T-helper 1 cell treated with Interleukin-12 subunit alpha and Interleukin-12 subunit beta and Interleukin-4 antibody, amounts not matched to agents 30 ng/mL and 1 ng/mL, for 36 hours (primary cell): ENCODE results near the gene GATC. TPM values are rescaled to one million over a fixed set of nuclear protein-coding genes. Genes with fewer than 3 reads are reported as not detected.
"Not testable (repeated sequence)": the region's sequence is repeated elsewhere in the genome, so short reads cannot be mapped to it uniquely, and the experiment has no call there.

Experiments
- intact Hi-C: fragments of 100-400 bp; cut with micrococcal nuclease; formaldehyde crosslinking; loops from one replicate; pipeline ENCODE4 v1.15.1; 2024
- total RNA-seq: library from RNA; stranded (reverse); gene quantifications from 2 replicates; pipeline ENCODE4 v1.2.3, GENCODE V29; 2022

The GATC gene
- total RNA-seq, 1 donor from 2014 or later: 37.3 TPM

DNA sequence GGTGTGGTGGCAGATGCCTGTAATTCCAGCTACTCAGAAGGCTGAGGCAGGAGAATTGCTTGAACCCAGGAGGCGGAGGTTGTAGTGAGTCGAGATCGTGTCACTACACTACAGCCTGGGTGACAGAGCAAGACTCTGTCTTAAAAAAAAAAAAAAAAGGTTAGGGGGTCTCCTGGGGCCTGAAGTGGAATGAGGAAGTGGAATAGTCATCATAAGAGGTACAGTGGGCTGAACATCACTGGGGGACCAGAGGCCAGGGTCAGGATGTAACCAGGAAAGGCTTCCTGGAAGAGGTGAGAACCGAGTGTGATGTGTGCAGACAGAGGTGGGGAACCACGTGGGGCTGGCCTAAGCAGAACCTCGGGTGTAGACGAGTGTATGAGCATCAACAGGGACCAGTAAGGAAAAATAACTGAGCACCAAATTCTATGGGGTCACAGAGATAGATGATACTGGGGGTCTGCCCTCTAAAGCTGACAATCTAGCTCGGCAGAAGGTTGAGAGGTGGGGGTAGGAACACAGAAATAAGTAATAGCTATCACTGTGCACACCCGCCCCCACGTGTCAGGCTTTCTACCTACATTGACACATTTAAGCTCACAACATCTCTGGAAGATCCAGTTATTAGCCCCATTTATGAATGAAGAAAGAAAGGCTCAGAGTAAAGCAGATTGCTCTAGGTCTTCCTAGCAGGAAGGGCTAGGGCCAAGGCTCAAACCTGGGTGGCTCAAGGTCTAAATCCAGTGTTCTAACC, 13.3 kb upstream of the GATC start:
- intact Hi-C loops: loop anchor here (10.0 kb wide), 1 partner anchor 582 kb away; the partner anchor contains the start of gene C12orf43

DNA sequence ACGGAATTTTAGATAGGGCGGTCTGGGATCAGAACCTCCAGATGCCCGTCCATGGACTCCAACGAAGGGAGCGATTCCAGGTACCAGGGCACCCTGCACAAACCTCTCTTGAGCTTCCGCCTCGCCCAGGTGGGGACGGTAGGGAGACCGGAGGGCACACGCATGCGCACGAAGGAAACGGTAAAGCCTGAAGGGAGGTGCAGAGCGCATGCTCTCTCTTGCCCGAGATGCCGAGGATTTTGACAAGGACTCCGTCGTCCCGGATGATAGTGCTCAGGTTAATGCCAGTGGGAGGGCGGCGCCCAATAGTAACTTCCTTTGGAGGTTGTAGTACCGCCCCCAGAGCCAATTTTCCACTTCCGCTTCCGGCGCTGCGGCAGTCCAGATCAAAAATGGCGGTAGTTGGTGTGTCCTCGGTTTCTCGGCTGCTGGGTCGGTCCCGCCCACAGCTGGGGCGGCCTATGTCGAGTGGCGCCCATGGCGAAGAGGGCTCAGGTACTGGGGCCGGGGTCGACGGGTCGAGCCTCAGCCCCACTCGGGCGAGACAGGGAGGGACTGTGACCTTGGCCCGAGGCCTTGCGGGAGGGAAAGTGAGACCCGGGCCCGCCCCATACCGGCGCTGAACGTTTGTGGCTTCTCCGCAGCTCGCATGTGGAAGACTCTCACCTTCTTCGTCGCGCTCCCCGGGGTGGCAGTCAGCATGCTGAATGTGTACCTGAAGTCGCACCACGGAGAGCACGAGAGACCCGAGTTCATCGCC, 8.3 kb upstream of the GATC start, which contains the start of gene COX6A1:
TSS of gene COX6A1 (plus strand) at position 379 of the 760 bp plus-strand sequence. CDS start at position 393, 14 bp downstream.
- intact Hi-C loops: loop anchor here (1.0 to 10.0 kb wide), 15 partner anchors 8 to 577 kb away; partner anchors contain the start of genes C12orf43, COQ5, DYNLL1 and GATC

DNA sequence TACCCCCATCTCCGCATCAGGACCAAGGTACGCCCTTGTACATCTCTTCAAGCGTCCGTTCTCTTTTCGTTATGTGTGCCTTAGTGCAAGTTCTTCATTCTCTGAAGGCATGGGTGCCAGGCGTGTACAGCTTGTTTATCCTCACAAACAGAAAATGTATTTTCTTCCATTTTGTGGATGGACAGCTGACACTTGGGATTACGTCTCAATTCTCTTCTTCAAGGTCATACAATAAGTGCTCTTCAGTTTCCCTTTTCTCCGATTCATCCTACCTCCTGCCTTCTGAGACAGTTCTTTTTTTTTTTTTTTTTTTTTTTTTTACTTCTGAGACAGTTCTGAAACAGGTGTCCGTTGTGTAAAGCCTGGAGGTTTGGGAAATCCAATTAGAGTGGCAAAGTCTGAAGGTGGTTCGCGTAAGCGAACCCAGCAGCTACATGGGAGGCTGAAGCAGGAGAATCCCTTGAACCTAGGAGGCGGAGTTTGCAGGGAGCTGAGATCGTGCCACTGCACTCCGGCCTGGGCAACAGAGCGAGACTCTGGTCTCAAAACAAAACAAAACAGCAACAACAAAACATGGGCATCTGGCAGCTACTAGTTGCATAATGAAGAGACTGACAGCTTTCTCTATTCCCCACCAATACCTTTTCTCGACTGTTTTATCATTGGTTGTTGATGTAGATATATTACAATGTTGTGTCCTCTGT, 7.6 kb upstream of the GATC start:
- intact Hi-C loops: loop anchor here (1.0 to 10.0 kb wide), 16 partner anchors 8 to 576 kb away; partner anchors contain the start of genes C12orf43, COQ5, DYNLL1 and GATC

DNA sequence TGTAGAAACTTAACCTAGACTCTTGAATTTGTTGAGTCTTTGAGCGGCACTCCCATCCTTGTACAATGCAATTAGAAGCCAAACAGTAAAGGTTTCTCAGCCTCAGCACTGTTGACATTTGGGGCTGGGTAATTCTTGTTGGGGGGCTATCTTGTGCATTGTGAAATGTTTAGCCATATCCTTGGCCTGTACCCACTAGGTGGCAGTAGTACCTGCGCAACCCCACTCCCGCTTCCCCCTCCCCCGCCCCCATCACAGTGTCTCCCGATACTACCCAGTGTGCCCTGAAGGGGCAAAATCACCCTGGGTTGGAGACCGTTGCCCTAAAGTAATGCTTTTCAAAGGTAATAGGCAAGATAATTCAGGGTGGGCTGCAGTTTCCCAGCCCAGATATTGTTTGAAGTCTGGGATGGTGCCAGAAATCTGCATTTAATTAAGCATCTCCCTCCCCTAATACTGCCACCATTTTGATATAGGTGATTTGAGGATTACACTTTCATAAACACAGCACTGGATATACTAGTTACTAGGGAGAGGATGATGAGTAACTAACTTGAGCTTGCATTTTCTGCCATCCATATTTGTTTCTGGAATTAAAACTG, 6.5 kb upstream of the GATC start:
- intact Hi-C loops: loop anchor here (1.0 to 10.0 kb wide), 10 partner anchors 15 to 1445 kb away; partner anchors contain the start of genes C12orf43, MLEC, PSMD9 and RAB35

DNA sequence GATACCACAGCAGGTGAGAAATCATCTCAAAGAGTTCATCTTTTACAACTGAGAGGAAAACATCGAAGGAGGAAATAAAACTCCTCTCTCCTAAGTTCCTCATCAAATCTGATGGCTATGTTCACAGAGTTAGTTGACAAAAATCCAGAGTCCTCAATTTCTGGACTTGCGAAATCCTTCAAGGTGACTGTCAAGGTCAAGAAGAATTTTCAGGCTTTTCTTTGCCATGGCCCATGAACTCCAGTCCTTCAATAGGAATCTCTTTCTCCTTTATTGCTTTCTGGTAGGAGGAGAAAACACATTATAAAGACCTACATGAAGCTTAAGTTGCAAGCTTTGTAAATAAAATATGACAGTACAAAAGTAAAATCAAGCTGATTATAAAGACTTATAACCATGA, 1.6 kb upstream of the GATC start:
- intact Hi-C loops: loop anchor here (10.0 kb wide), 1 partner anchor 1440 kb away; the partner anchor contains the start of gene PSMD9

DNA sequence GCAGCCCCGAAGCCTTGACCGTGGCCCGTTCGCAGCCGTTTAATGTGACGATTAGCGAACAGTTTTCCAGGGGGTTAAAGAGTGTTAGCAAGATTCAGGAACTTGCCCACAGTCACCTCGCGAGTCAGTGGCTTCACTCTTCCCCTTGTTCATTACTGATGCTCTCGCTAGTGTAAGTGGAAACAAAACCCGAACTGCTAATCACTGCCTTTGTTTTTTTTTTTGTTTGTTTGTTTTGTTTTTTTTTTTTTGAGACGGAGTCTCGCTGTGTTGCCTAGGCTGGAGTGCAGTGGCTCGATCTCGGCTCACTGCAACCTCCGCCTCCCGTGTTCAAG, 567 bp downstream of the GATC start:
- intact Hi-C loops: loop anchor here (1.0 to 10.0 kb wide), 5 partner anchors 9 to 1438 kb away; partner anchors contain the start of genes COX6A1, DYNLL1, PSMD9 and SRSF9

DNA sequence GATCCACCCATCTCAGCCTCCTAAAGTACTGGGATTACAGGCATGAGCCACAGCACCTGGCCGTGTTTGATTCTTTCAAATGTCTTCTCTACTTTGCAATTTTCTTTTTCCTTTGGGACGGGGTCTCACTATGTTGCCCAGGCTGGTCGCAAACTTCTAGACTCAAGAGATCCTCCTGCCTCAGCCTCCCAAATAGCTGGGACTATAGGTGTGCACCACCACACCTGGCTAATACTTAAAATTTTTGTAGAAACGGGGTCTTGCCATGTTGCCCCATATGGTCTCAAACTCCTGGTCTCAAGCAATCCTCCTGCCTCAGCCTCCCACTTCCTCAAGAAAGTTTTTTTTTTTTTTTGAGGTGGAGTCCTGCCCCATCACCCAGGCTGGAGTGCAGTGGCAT, 1.7 kb downstream of the GATC start:
- intact Hi-C loops: loop anchor here (10.0 kb wide), 1 partner anchor 1437 kb away; the partner anchor contains the start of gene PSMD9

DNA sequence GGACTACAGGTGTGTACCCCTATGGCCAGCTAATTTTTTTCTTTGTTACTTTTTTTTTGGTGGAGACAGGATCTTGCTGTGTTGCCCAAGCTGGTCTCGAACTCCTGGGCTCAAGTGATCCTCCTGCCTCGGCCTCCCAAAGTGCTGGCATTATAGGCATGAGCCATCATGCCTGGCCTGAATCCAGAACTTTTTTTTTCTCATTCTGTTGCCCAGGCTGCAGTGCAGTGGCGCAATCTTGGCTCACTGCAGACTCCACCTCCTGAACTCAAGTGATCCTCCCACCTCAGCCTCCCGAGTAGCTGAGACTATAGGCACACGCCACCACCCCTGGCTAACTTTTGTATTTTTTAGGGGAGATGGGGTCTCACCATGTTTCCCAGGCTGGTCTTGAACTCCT, 6.3 kb downstream of the GATC start:
- intact Hi-C loops: not testable (repeated sequence)

DNA sequence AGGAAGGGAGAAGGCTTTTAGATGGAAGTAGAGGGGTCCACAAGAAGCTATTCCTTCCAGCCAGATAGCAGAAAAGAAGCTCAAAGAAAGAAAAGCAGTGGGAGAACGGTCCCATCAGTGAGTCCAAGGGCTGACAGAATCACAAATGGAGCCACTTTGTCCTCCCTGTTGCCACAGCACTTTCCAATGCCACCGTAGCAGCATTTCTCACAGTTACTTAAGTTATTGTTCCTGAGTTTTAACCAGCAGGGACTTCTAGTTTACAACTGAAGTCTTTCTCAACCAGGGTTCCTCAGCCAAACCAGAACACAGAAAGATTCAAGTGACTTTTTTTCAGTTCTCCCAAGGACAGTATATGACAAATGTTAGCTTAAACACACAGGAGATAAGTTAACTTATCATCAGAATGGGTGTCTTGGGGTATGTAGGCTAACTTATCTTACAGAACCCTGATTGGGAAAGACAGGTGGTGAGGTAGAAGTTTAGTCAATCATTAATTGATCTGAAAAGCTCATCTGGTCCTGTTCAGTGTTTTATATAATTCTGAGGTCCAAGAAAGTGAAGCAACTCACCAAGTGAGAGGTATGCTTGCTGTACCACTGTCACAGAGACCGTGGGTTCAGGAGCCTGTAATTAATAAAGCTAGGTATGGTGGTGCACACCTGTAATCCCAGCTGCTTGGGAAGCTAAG, 7.0 kb downstream of the GATC start:
- intact Hi-C loops: no loop called here

DNA sequence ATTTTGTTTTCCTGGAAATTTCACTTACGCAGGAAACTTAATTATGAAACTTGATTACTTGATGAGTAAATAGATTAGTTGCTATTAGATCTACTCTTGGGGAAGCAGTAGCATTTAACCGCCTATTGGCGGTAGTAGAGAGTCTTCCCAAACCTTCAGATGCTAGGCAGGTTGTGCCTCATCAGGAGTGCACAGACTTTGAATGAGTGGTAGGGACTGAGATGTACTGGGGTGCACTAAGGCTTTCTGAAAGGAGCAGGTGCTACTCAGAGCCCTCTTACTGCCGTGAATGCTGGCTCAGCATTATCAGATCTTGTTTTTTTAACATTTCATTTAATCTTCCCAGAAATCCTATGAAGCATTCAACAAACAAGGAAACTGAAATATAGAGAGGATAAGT, 7.7 kb downstream of the GATC start:
- intact Hi-C loops: loop anchor here (1.0 to 2.0 kb wide), 2 partner anchors 12 to 15 kb away; partner anchors contain the start of gene COX6A1

DNA sequence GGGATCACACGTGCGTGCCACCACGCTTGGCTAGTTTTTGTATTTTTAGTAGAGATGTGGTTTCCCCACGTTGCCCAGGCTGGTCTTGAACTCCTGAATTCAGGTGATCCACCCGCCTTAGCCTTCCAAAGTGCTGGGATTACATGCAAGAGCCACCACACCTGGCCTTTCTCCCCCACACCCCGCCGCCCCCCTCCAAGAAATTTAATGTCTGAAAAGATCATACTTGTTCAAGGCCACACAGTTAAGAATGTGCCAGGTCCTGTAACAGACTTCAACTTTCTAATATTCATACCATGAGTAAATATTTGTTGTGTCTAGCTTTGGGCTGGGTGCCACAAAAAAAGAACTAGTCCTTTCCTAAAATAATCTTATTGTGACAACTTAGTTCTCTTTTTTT, 9.1 kb downstream of the GATC start:
- intact Hi-C loops: loop anchor here (2.0 kb wide), 1 partner anchor 17 kb away; the partner anchor contains the start of gene COX6A1

DNA sequence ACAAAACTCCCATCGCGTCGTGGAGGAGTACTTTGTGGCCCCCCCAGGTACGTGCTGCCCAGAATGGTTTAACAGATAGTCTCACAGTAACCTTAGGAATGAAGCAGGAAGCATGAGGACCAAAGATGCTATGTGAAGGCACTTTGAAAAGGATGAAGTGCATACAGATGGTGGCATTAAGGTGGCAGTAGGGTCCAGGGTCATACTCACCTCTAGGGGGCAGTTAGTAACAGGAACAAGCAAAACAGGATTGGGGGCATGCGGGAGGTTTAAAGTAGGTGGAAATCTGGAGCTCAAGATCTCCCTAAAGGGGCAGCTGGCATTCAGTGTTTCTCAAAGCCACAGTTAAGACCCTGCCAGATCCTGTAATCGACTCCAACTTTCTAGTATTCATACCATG, 10.9 kb downstream of the GATC start:
- intact Hi-C loops: no loop called here

DNA sequence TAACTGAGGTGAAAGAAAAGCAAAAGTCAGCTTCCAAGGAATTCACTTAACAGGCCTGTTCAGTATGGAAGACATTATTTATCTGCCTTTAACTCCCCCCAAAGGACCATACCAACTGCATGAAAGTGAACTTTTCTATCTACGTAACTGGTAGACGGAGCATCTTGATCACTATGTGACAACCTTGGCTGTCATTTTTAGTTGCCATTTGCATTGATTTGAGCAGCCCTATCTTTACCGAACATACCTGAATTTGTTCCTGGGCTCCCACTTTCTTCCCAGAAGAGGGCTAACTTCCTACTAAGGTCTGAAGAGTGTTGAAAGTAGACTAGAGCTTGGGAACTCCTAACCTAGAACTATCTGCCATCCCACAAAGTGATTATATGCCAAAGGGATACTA, 13.9 kb downstream of the GATC start:
- intact Hi-C loops: no loop called here

DNA sequence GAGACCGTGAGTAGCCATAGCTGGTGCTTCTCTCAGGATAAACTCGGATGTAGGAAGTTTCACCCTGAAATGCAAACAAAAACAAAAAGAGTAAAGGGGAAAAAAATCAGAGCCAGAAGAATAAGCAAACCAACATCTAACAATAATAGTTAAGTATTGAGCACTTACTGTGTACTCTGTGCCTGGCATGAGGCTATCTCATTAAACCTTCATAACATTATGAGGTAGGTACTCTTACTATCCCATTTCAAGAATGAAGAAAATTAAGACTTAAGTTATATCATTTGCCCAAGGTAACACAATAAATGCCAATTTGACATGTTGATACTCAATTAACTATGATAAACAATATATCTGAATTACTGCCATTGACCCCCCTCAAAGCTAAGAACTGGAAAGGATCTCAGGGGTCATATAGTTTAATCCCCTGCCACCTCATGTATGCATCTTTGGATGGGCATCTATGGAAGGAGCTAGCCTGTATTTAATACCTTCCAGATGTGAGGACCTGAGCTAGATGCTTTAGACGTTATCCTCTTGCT, 15.9 kb downstream of the GATC start:
- intact Hi-C loops: no loop called here

DNA sequence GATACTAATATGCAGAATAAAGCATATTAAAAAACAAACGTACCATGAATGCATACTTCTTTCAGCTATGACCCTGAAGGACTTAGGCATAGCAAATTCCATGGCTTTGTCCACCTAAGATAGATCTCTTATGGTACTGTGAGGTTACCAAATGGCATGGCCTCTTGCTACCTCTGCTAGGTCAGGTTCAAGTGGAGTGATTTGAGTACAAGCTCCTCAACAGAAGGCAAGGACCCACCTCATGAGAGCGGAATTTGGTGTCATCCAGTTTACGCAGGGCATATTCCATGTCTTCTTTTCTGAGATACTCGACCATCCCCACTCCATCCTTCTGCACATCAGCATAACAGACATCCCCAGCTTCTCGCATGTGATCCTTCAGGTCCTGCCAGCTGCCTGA, 17.5 kb downstream of the GATC start:
- intact Hi-C loops: no loop called here

DNA sequence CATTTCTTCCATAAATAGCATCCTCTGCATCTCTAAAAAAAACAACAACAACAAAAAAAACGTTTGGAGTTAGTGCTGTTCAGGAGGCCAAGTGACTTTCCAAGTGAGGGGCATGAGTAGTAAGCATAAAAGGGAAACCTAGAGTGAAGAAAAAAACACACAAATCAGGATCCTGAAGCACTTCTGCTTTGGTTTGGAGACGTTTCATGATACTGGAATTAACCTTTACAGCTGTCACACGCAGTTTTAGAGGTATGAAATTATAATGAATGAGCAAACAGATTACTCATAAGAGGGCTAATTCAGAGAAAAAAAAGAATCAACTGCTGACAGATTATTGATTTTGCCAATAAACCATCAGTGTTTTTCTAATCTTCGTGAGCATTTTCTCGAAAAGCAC, 19.5 kb downstream of the GATC start:
- intact Hi-C loops: loop anchor here (1.0 kb wide), 1 partner anchor 11 kb away; no protein-coding TSS in a partner anchor

DNA sequence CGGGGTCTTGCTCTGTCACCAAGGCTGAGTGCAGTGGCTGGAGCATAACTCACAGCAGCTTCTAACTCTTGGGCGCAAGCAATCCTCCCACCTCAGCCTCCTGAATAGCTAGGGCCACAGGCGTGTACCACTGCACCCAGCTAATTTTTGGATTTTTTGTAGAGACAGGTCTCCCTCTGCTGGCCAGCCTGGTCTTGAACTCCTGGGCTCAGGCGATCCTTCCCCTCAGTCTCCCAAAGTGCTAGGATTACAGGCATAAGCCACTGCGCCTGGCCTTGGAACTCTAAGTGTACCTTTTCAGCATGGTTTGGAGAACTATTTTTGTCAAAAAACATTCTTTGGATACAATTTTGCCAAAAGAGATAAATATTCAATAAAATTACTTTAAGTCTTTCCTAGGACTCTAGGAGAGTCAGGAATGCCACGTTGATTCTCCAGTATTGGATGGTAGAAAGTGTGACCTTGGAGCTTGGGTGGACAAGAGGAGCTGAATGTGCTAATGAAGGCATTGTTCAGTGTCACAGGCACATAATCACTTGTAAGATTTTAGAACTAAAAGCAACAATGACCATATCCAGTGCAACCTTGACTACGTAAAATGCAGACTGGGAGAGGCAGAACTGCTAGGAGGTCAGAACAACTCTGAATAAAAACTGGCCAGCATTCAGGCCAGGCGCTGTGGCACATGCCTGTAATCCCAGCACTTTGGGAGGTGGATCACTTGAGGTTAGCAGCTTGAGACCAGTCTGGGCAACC, 20.5 kb downstream of the GATC start:
- intact Hi-C loops: loop anchor here (1.0 kb wide), 1 partner anchor 12 kb away; no protein-coding TSS in a partner anchor

DNA sequence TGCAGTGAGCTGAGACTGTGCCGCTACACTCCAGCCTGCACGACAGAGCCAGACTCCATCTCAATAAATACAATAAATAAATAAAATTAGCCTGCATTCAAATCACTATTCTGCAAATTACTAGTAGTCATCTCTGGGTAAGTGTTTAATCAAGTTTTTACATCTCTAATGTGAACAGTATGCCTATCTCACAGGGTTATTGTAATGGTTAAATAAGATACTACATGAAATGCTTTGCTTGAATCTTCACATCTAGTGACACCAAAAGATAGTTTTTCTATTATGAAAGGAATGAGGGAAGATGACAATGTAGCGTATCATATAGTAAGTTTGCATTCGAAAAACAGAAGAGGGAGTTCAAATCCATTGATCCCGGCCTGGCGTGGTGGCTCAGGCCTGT, 21.2 kb downstream of the GATC start:
- intact Hi-C loops: no loop called here

DNA sequence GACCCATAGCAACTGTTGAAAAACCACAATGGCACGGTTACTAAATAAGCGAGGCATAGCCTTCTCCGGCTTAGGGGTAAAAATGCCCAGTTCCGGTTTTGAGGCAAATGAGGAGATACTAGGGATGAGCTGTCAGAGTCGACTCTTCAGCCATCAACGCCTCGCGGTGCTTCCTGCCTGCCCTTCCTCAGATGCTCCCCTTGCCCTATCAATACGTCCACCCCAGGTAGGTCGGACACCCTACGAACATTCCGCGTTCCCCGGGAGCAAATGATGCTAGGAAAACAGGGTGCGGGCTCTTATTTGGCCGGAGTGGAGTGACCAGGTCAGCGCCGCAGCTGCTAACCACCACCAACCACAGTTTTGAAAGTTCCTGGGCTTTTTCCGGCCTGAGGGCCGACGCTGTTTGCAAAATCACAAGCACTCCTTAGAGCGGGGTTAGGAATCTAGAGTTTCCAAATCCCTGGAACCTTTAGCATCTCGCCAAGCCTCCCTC, 22.1 kb downstream of the GATC start:
- intact Hi-C loops: loop anchor here (1.0 kb wide), 1 partner anchor 112 kb away; no protein-coding TSS in a partner anchor
